ENCODE data around the gene NEDD4L. TPM values are rescaled to one million over a fixed set of nuclear protein-coding genes. Genes with fewer than 3 reads are reported as not detected.
A peak's percentile ranks its signal among the peaks of the same experiment; 100 is the strongest.
"Not testable (repeated sequence)": the region's sequence is repeated elsewhere in the genome, so short reads cannot be mapped to it uniquely, and the experiment has no call there.

NEDD4L gene
- total RNA-seq, 2 donors from 2014 or later = 149 to 212 TPM

GRCh38 chr18:58263055-58263957, 219.3 kb downstream of the NEDD4L start:
- Histone ChIP-seq H3K9me3 (no peaks in the 10 kb centered on the region), H3K4me1 (peaks cover 5% of the 10 kb centered on the region), H3K4me3 (no peak overlapping the region), H3K27ac (peak overlapping the region; percentile 69), H3K36me3 (no peaks in the 10 kb centered on the region), H3K27me3 (no peaks in the 10 kb centered on the region), H3K9ac (ENCODE audit: low read depth in 2 of 2, low read length in 2 of 2) (peak overlapping the region in 1 of 2 donors; percentile 21)
- intact Hi-C loops (cut with DNase I) = no loop called here
- TF ChIP-seq, protein P1, sequence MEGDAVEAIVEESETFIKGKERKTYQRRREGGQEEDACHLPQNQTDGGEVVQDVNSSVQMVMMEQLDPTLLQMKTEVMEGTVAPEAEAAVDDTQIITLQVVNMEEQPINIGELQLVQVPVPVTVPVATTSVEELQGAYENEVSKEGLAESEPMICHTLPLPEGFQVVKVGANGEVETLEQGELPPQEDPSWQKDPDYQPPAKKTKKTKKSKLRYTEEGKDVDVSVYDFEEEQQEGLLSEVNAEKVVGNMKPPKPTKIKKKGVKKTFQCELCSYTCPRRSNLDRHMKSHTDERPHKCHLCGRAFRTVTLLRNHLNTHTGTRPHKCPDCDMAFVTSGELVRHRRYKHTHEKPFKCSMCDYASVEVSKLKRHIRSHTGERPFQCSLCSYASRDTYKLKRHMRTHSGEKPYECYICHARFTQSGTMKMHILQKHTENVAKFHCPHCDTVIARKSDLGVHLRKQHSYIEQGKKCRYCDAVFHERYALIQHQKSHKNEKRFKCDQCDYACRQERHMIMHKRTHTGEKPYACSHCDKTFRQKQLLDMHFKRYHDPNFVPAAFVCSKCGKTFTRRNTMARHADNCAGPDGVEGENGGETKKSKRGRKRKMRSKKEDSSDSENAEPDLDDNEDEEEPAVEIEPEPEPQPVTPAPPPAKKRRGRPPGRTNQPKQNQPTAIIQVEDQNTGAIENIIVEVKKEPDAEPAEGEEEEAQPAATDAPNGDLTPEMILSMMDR (IDR thresholded peaks at IDR 0.05) = no peak
- no peak for DNase-seq

DNA sequence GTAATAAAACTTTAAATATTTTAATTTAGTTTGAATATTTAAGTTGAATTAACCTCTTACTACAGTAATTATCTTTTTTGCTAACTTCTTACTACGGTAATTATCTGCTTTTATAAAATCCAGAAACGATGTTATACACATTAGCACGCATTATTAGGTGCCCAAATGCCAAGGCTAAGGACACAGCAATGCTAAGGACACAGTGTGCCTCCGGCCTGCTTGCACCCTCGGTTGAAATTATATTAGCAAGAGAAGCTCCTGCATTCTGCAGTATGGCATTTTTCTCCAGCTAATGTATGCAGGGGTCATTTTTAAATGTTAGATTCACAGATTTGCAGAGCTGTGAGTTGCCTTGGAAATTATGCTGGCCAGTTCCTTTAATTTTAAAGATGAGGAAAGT, 220.0 kb downstream of the NEDD4L start:
- no peak for DNase-seq
- Histone ChIP-seq H3K4me3 (no peak overlapping the region), H3K36me3 (no peaks in the 10 kb centered on the region), H3K9ac (ENCODE audit: low read depth in 2 of 2, low read length in 2 of 2) (no peak overlapping the region), H3K4me1 (peaks cover 5% of the 10 kb centered on the region), H3K27me3 (no peaks in the 10 kb centered on the region), H3K27ac (no peak overlapping the region), H3K9me3 (no peaks in the 10 kb centered on the region)
- intact Hi-C loops (cut with DNase I) = no loop called here
- TF ChIP-seq, protein P1 (IDR thresholded peaks at IDR 0.05) = no peak

DNA sequence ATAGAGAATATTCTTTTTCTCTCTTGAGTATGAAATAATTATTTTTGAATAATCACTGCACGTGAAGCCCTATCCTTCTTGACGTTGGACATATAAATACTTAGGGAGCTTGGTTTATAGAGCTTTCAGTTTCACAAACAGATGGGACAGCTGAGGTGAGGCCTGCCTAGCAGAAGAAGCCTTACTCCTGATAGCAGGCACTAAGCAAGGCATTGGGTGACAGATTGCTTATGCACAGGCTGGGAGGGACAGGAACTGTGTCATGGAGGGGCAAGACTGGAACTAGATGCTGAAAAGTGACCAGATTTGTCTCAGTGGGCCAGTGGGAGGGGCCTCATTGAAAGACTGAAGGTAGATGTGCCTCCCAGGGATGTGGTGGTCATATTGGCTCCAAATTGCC, 220.8 kb downstream of the NEDD4L start:
- TF ChIP-seq, protein P1 (IDR thresholded peaks at IDR 0.05) = no peak
- Histone ChIP-seq H3K9ac (ENCODE audit: low read depth in 2 of 2, low read length in 2 of 2) (no peak overlapping the region), H3K4me3 (no peak overlapping the region), H3K27me3 (no peaks in the 10 kb centered on the region), H3K9me3 (no peaks in the 10 kb centered on the region), H3K27ac (no peak overlapping the region), H3K36me3 (no peaks in the 10 kb centered on the region), H3K4me1 (peaks cover 5% of the 10 kb centered on the region)
- intact Hi-C loops (cut with DNase I) = no loop called here
- DNase-seq = no peak

DNA sequence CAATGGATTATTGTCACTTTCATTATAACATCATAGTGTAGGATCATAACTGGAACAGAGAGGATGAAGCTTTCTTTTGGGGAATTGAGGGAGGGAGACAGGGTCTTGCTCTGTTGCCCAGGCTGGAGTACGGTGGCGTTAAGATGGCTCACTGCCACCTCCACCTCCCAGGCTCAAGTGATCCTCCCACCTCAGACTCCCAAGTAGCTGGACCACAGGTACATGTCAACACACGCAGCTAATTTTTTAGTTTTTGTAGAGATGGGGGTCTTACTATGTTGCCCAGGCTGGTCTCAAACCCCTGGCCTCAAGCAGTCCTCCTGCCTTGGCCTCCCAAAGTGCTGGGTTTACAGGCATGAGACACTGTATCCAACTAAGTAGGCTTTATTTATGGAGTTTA, 221.5 kb downstream of the NEDD4L start:
- H3K4me3 ChIP-seq; H3K4me1 ChIP-seq; H3K27ac ChIP-seq; H3K27me3 ChIP-seq; H3K9ac ChIP-seq (ENCODE audit: low read depth in 2 of 2, low read length in 2 of 2); H3K9me3 ChIP-seq; H3K36me3 ChIP-seq; DNase-seq; intact Hi-C loops (cut with DNase I): not testable (repeated sequence)

DNA sequence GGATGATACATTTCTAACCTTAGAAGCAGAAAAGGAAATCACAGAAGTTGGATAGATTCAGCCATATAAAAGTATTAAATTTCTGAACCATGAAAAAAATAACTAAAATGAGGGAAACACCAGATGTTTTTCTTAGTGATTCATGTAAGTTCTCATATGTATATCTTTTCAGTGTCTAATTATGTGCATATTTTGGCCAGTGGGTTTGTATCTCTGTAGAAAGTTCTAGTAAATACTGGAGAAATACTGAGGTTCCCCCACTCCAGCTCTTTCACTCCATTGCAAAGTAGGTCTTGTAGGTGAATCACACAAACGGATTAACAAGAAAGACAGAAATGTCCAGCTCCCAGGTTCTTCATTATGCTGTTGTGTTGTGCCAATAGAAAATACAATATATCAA, 222.3 kb downstream of the NEDD4L start:
- no peak for DNase-seq
- H3K4me1 ChIP-seq = peaks cover 5% of the 10 kb centered on the region
- no peaks in the 10 kb centered on the region for H3K9me3 ChIP-seq
- no peaks in the 10 kb centered on the region for H3K36me3 ChIP-seq
- H3K9ac ChIP-seq (ENCODE audit: low read depth in 2 of 2, low read length in 2 of 2) = no peak overlapping the region
- intact Hi-C loops (cut with DNase I) = no loop called here
- TF ChIP-seq, protein P1 (IDR thresholded peaks at IDR 0.05) = no peak
- H3K4me3 ChIP-seq = no peak overlapping the region
- no peak overlapping the region for H3K27ac ChIP-seq
- H3K27me3 ChIP-seq = no peaks in the 10 kb centered on the region

DNA sequence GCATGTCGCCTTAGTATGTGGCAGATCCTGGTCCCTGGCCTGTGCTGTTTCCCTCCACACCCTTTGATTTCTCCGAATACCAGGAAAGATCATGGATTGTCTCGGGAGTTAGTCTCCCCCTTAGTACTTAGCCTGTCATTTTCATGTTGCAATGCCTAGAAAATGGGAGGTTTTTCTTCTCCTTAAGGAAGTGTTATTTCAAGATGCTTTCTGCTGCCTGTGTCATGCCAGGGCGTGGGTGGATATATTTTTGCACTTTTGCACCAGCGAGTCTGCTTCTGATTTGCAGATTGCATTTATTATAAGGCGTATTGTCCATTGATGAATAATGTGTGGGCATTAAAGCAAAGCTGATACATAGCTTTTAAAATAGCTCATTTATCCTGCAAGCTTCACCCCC, 223.5 kb downstream of the NEDD4L start:
- intact Hi-C loops (cut with DNase I) = no loop called here
- no peak overlapping the region for H3K4me3 ChIP-seq
- no peak overlapping the region for H3K9ac ChIP-seq (ENCODE audit: low read depth in 2 of 2, low read length in 2 of 2)
- TF ChIP-seq, protein P1 (IDR thresholded peaks at IDR 0.05) = no peak
- no peaks in the 10 kb centered on the region for H3K27me3 ChIP-seq
- peaks cover 2% of the 10 kb centered on the region for H3K4me1 ChIP-seq
- H3K36me3 ChIP-seq = no peaks in the 10 kb centered on the region
- no peak overlapping the region for H3K27ac ChIP-seq
- DNase-seq = no peak
- H3K9me3 ChIP-seq = no peaks in the 10 kb centered on the region

Measured in colonic mucosa (tissue), 4 donors.